ENCODE measurements around the gene GATB.

The GATB gene

DNA sequence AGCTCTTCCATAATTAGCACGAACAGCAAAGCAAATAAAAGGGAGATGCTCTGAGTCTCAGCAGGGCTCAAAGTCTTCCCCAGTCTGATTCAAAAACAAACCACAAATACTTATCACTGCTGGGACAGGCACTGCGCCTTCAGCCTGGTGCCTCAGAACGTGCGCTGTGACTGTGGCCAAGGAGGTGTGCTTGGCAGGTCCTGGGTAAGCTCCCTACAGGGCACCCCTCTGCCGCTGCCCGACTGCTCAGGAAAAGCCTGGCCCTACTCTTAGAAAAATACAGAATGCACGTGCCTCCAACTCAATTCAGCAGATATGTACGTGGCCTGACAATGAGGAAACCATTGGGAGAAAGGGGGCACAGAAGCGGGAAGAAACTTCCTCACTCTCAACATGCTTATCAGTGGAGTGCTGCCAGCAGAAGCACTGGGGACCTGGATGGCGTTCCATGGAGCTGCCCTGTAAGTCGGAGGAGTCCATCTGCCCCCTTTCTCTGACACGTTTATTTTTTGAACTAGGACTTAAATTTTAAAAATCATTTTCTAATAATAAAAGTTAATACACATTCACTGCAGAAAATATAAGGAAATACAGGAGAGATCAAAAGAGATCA, 86.8 kb downstream of the GATB start:
- no peak for DNase-seq (ENCODE audit: low read depth)

DNA sequence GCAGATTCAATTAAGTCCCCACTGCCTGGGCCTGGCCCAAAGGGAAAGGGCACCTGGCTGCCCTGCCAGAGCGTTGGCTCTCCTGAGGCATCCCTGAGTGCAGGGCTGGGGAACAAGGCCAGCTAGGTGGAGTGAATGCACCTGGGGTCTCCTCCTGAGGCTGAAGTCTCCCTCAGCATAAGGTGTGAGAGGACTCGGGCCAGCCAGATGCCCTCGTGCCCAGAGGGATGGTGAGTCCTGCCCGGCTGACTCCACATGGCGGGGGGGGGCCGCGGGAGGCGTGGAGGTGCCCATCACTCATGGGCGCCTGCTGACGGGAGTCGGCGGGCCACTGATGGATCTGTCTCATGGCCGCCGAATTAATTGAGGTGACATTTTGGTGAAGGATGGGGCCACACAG, 87.8 kb downstream of the GATB start:
- no peak for DNase-seq (ENCODE audit: low read depth)

DNA sequence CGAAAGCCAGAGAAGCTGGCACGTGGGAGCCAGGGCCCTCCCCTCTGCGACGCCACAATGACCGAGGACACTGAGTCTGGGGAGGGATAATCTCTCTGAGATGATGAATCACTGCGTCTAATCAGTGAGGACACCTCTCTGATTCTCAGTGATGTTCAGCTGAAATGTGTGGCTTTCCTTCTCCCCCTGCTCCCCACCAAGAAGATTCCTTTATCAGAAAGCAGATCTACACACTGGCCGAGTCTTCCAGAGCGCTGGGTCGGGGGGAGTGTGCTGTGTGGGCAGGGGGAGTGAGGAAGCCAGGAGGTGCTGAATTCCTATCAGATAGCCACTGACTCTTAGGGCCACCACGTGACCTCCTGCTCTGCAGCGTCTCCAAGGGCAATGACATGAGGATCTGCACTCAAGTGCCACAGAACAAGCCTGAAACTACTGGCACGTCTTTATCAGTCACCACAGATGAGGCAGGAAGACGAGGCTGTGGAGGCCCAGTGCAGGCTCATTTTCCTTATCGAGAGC, 89.2 kb downstream of the GATB start:
- no peak for DNase-seq (ENCODE audit: low read depth)

DNA sequence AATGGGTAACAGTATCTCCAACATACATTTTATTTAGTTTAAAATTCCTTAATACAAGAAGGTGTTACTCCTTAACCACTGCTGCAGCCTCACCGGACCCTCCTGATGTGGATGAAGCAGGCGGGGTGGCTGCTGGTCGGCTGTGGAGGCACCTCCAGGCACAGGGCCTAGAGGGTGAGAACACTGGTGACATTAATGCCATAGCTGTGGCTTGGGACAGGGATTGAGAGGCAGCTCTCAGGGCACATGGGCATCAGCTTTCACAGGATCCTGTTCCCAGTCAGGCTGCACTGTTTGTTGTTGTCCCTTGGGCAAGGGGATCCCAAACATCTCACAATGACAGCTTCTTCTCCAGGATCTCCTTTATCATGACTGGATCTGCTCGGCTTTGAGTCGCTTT, 90.0 kb downstream of the GATB start:
- no peak for DNase-seq (ENCODE audit: low read depth)

DNA sequence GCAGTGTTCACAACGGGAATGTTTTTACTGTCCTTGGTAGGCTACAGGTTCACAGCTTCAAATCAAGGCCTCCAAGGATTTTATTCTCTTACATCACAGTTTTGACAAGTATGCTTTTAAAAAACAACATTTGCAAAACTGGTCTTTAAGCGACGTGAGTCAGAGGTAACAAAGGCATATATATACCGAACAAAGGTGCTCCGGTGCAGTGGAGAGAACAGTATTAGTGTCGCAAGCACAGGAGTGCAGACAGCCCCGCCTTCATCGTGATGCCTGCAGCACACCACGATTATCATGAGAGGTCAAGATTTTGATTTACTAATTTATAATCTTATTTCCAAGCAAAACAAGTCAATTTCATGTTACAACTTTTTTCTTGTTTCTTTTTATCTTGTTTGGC, 90.8 kb downstream of the GATB start:
- no peak for DNase-seq (ENCODE audit: low read depth)

DNA sequence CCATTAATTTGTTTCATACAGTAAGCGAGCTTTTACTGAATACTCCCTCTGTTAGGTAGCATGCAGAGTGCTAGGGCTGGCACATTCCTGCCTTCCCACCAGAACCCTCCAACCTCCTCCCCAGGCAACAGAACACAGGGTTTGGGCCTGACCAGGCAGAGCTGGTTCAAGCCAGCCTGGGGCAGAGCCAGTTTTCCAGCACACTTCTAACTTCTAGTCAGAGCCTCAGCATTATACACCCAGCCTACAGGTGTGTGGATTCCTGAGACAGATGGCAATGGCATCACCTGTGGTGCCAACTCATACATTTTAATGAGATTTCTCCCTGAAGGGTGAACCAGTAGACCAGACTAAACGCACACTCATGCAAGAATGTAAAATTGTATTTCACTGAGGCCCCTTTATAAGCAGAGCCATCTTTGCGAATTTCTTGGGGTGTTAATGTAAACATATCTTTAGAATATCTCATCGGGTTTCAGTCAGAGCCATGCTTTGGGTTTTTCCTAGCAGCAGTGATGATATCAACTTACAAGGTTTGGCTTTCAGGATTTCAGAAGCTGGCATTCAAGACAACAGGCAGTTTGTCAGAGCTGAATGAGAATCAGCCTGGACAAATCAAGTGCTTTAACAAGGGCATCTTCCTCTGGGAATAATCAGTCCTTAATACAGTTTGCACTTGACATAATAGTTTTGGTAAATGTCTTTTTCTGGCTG, 92.0 kb downstream of the GATB start:
- DNase-seq (ENCODE audit: low read depth): no peak

DNA sequence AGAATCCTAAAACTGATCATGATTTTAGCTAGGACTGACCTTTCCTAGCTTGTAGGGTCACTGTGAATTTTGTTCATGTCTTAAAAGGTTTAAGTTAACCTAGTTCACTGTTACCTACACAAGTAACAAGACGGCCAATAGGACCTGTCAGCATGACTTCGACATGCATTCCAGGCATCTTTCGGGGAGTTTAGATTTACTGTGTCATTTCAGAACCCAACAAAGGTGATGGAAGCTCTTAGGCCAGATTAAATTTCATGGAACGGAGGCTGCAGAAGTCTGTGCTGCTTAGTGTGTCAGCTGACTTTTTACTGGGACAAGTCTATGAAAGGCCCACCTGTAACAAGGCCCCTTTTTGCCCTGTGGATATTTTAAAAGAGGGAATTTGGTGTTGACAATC, 93.1 kb downstream of the GATB start:
- DNase-seq (ENCODE audit: low read depth): no peak

DNA sequence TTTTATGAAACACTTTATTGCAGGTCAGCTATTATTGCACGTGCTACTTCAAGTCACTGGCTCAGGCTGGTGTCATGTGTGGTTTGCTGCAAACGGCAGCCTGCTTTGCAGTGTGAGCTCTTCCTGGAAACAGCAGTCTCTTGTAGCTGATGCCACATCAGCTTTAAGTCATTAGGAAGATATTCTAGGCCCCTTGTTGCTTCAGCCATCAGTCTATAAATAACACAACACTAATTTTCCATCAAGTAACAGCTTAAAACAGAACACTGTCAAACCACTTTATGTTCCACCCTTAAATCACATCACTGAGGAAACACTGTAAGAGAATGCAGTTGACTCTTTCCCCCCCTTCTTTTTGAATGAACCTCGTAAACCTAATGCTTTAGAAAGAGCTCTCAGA, 93.8 kb downstream of the GATB start:
- no peak for DNase-seq (ENCODE audit: low read depth)

DNA sequence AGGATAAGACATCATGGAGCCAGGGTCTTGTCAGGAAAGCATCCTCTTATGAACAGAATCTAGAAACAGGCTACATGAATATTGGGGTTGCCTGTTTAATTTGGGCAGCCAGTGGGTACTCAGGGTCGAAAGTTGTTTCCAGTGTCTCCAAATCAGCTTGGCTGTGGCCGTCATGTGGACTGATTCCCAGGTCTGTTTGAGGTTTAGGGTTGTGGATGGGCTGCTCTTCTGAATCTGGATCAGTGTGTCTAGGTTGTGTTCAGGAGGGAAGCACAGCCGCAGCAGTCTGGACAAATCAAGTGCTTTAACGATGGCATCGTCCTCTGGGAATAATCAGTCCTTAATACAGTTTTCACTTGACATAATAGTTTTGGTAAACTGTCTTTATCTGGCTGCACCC, 94.3 kb downstream of the GATB start:
- no peak for DNase-seq (ENCODE audit: low read depth)

DNA sequence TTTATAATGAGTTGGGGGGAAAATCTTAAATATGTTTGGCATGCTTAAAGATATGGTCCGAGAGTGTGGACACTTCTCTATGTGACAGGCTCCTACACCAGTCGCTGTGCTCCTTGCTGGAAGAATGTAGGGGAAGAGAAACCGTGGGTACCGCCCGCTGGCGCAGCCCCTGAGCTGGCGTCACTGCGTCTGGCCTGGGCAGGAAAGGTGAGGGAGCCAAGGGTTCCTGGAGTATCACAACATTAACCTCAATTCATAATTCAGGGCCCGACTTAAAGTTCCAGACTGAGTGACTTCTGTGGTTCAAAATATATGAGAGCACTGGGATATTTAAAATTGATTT, 95.1 kb downstream of the GATB start:
- no peak for DNase-seq (ENCODE audit: low read depth)

DNA sequence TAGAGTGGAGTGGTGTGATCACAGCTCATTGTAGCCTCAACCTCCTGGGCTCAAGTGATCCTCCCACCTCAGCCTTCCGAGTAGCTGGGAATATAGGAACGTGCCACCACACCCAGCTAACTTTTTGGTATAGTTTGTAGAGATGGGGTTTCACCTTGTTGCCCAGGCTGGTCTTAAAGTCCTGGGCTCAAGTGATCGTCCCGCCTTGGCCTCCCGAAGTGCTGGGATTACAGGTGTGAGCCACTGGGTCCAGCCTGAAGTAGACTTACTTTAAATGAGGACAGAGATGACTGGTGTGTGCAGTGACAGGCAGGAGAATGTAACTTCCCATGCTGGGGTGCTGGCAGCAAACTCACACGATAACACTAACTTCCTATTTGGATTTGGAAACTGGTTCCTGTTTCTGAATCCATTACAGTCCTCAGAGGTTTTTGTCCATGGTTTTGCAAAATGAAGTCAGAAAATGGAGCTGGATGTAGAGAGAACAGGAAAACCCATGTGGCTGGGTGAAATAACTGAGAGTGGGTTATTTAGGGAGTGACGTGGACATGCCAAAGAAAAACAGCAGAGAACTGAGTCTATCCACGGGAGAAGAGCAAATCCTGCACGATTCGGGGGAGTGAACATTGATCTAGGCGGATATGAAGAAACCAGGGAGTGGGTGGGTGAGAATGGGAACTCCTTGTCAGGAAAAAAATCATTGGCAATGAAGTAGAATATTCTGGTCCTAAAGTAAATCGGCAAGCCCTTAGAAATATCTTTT, 95.6 kb downstream of the GATB start:
- DNase-seq (ENCODE audit: low read depth): no peak

DNA sequence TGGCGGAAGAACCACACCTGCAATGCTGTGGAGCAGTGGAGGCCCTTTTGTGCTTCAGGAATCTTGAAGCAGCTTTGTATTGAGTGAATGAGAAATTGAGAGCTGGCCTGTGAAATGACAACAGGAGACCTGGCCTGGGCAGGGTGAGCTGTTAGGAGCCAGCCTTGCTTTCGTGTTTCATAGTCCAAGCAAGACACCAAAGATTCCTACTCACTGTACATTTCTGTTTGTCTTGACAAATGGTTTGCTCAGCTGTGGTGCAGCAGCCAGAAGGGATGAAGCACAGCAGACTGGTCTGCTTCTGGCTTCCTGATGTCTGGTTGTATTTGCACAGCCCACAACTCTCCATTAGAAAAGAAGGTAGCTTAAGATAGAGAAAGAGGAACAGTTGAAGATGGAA, 96.5 kb downstream of the GATB start:
- no peak for DNase-seq (ENCODE audit: low read depth)

DNA sequence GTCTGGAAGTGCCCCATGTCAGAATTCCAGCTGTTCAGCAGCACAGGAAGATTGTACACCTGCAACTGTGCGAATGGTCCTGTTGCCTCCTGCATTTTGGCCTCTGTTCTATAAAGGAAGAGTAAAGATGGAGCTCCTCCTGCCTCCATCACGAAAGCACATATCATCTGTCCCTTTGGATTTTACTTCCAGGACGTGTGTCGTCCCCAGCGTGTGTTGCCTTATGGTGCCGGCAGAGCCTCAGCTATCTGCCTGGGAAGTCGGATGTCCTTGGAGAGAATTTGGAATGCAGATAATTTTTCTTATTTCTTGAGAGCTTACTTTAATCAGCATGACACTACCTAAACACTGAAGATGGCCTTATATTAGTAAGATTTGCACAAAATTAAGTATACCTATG, 97.7 kb downstream of the GATB start:
- DNase-seq (ENCODE audit: low read depth): no peak

DNA sequence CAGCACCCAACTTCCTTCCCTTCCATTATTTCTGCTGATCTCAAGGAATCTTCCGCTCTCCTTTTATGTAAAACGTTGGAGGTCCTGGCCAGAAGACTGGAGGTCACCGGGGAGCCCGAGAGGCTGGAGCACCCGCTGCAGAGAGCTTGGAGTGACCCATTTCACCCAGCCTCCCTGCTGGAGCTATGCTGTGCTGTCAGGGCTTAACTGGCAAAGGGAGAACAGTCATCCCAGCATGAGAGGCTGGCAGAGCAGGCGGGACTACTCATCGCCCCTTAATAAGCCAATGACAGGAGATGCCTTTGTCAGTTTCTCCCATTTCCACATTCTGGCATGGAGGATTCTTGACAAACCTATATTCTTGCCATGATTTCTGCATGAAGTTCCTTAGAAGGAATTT, 98.9 kb downstream of the GATB start:
- DNase-seq (ENCODE audit: low read depth): no peak

DNA sequence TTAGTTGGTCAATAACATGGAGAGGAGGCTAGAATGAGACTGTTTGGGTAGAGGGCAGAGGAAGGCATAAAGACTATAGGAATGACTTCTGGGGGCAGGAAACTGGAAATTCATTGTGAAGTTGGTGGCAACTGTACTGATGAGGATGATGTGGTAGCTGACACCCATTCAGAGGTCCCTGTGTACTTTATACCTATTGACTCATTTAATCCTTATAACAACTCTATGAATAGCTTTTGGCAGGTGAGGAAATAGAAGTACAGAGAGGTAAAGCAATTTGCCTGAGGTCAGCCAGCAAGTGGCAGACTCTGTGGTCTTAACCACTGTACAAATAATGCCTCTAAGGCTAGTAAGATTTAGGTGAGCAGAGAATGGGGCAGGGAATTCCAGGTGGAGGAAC, 100.1 kb downstream of the GATB start:
- DNase-seq (ENCODE audit: low read depth): no peak

DNA sequence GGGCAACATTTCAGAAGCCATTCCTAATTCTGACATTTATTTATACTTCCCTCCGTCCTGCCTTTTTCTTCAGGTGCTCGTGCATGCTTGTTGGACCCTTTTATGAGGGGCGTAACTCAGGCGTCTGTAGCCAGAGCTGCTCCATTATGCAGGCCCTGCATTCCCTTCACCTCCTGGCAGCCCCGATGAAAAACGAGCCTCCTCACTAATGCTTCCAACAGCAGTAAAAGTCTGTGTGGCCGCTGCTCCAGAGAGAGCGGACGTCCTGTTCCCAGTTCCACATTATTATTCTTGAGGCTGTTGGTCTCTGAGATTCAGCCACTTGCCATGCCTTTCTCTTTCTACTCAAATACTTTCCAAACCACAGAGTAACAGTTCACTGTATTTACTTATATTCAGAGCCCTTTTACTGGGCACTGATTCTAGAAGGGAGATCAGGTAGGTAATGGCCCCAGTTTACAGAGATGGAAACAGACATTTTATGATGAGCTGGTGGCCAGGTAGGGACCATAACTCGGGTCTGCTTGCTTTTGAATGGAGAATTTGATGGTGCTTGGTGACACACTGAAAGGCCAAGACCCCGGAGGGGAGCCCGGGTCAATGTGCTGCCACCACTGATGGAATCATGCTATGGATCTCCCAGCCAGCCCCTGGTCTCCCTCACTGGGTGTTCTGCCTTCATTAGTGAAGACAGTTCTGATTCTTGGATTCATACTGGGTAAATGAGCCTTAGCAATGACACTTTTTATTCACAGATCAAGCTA, 101.0 kb downstream of the GATB start:
- no peak for DNase-seq (ENCODE audit: low read depth)

DNA sequence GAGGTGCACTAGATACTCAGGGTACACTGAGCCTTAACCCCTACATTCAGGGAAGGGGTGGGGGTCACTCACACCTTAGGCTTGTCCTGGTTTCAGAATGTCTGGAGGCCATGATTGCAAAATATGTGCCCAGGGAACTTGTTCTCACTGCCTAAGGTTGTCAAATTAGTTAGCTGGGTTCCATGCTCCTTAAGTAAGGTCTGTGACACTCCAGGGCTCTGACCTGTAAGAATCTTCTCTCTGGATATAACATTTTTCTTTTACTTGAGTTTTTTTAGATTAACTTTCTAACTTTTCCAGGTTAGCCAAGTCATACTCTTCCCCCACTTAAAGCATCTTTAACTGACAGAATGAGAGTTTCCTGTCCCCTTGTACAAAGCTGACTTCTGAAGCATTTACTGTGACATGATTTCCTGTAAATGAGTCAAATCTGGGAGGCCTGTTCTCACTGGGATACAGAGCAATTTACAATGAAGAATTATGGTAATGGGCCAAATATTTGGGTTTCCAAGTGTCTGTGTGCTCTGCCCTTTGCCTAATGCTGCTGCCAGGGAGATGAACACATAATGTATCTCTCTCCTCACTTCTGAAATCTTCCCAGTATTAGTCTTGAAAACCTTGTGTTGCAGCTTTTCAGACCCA, 101.7 kb downstream of the GATB start:
- DNase-seq (ENCODE audit: low read depth): no peak

DNA sequence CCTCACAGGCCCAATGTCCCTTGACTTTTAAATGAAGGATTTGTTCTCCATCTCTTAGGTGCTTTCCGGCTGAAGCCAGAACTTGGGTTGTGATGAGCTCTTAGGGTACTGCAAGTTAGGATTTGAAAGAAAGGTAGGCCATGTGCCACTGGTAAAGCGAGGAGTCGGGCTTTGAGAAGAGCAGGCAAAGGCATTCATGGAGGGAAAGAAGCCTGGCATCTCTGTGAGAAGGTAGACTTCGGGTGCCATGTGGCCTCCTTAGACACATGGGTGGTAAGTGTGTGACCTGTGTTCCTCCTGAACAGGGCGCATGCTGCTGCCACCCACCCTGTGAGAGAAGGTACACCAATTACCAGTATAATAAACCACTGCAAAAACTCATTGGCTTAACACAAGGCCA, 102.9 kb downstream of the GATB start:
- no peak for DNase-seq (ENCODE audit: low read depth)

DNA sequence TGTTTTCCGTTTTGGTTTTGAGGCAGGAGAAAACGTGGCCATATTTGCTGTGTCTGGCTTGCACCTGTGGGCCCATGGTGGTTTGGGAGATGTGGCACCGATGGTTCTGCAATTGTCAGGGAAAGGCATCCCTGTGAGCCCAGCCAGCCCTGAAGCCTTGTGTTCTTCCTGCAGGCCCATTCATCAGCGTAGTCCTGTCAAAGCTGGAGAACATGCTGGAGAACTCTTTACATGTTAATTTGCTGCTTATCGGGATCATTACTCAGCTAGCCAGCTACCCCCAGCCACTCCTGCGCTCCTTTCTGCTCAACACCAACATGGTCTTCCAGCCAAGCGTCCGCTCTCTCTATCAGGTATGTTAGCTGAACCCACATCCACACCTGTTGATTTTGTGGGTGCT, 104.7 kb downstream of the GATB start:
- DNase-seq (ENCODE audit: low read depth): no peak

DNA sequence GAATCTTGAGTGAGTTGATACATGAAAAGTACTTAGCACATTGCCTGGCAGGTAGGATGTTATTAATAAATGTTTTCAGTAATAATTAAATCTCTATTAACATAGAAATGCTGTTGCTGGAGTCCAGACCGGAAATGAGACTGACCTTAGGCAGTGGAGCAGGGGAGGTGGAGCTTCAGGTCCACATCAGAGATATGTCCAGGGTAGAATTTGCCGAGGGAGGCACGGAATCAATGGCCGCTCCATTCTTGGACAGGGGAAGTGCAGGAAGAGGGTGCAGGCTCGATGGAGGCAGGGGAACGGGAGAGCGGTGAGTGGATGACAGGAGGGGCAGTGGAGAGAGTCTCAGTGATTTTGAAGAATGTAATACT, 107.3 kb downstream of the GATB start:
- DNase-seq (ENCODE audit: low read depth): no peak

DNA sequence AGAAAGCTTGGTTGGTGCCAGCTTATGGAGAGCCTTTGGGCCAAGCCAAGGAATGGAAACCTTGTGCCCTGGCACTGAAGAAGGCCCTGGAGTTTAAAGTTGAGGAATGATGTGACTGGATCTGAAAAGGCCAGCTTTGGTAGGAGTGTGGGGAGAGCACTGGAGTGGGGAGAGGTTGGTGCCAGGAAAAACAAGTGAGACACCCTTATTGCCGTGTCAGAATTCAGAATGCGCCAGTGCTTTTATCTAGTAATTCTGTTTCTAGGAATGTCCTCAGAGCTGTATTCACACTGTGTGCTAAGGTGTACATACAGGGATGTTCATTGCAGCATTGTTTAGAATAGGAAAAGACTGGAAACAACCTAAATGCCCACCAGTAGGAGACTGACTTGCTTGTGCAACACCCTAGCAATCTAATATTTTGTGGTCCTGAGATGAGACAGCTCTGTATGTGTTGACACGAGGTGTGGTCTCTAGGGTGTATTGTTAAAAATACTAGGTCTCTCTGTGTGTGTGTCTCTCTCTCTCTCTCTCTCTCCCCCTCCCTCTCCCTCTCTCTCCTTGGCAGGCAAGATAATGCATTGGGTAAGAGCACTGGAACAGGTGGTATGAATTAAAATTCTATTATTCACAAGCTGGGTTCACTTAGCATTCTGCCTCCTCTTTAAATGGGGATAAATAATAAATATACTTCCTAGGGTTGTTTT, 107.8 kb downstream of the GATB start:
- DNase-seq (ENCODE audit: low read depth): no peak

DNA sequence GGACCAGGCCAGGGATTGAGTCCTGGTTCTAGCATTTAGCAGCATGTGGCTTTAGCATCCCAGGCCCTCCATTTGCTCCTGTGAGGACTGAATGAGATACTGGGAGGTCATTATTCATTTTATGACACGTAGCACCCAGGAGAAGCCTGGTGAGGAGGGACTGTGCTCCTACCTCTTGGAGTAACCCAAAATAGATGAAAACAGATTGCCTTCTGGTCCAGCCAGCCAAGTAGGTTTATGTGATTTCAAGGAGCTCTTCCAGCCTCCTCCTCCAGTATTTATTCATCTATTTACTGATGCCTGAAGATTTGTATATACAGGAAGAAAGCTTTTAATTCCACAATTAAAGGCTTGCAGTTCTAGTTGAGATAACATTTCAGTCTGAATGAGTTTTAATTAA, 109.3 kb downstream of the GATB start:
- no peak for DNase-seq (ENCODE audit: low read depth)

All from activated T-cell treated with anti-CD3 and anti-CD28 coated beads for 1 hour (primary cell).